Measurements from ENCODE around the gene RPN2.
A peak's percentile ranks its signal among the peaks of the same experiment; 100 is the strongest.

RPN2 gene

GRCh38 chr20:37219751-37220668 lies 40.9 kb downstream of the RPN2 start:
- no peak for DNase-seq

GRCh38 chr20:37220731-37221130 lies 41.6 kb downstream of the RPN2 start:
- no peak for DNase-seq

DNA sequence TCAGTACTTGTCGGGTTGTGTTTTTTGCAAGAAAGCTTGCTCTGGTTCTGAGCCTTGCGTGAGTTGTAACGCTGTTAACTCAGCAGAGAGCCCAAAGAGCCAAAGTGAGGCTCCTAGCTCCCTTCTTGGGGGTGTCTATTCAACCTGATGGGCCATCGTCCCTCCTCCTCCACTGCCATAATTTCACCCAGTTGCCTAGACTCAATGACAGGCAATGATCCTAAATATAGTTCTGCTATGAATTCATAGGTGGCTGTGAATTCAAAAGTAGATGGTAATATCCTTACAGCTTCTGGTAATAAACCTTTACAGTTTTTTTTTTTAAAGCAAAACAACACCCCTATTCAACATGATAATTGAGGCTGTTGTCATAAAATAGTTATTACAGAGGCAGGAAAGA lies 43.0 kb downstream of the RPN2 start:
- DNase-seq = no peak

DNA sequence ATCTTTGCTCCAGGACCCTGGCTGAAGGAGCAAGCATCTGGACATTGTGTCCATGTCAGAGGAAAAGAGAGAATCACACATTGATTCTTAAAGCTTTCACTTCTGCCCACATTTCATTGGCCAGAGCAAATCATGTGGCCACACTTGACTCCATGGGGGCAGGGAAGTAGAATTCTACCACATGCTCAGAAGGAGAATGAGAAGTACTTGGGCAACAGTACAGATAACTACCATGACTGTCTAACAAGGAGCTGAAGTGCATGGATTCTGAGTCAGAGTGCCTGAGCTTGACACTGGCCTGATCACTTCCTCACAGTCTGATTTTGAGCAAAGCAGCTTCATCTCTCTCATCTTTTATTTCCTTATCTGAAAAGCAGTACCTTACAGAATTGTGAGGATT lies 43.9 kb downstream of the RPN2 start:
- no peak for DNase-seq

DNA sequence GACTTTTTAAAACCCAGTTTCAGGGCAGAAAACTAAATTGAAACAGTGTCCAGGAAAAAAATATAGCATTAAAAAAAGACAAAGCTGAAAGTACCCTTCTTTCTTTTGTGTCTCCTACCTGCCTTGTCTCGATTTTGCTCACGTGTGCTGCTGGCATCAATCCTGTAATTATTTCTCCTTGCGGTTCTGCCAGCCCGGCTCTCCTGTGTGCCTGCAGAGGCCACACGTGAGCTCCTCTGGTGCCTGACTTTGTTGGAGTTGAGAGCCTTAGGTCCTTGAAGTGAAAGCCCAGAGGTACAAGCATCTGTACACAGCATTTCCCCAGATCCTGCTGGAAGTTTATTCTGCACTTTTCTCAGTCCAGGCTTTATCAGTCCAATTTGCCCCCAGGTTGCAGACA lies 46.0 kb downstream of the RPN2 start:
- DNase-seq = no peak

DNA sequence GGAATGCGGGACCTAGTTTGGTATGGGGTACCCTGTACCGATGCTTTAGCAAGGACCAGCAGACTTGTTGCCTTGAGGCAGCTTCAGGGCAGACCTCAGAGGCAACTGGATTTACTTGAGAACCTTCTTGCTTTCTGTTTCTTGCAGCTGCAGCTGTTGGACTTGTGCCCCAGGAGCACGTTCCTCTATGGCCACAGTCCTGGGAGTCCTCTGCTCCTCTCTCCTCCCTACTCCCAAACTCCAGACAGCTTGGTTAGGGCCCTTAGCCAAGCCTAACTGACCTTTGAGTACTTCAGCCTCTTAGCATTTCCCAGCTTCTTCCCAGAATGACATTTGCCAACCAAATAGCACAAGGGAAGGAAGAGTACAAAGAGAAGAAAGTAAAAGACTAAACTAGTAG lies 47.8 kb downstream of the RPN2 start:
- DNase-seq = no peak

- no peak for DNase-seq
Measured at GRCh38 chr20:37228082-37228481, 49.0 kb downstream of the RPN2 start.

DNA sequence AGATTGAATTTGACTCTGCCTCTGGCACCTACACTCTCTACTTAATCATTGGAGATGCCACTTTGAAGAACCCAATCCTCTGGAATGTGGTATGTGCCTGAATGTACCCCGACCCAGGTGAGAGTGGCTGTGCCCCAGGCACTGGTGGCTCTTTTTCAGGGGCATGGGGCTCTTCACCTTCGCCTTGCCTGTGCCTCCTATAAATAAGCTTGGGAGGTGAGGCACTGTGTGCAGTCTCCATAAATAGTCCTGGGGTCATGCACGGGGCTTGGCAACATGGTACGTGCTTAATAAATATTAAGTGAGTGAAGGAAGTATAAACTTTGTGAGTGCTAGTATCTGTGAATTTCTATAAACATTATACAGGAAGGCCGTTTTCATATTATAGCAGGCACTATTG lies 49.5 kb downstream of the RPN2 start:
- DNase-seq = no peak

DNA sequence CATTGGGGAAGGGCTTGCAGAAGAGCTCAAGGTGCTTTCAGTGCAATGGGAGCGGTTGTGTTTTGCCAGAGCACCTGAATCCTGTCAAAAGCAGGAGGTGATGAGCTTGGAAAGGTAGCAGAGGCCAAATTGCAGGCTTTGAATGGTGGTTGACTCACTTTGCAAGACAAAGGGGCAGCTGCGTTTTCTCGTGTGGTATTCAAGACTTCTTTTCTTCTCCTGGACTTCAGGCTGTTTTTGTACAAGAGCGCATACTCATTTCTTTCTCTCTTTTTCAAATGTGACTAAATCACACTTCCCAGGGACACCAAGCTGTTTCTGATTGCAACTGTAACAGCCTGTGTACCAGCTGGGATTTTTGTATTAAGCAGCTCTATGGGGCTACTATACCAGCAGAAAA lies 50.2 kb downstream of the RPN2 start:
- DNase-seq = no peak

DNA sequence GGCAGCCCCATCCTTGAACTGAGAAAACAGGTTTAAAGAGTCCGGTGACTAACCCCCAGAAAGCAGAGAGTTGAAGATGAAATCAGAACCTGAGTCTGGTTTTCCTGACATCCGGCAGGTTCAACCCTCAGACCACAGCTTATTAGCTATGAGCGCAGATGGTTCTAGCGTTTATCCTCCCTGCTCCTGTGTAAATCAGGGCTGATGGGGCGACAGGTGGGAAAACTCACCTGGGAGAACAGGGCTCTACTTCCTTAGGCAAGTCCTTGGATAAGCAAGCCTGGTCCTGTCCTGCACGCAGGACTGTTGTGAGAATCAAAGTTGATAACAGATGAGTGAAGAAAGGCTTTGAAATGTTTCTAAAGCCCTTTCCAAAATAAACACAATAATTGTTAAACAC lies 51.1 kb downstream of the RPN2 start:
- DNase-seq = no peak

DNA sequence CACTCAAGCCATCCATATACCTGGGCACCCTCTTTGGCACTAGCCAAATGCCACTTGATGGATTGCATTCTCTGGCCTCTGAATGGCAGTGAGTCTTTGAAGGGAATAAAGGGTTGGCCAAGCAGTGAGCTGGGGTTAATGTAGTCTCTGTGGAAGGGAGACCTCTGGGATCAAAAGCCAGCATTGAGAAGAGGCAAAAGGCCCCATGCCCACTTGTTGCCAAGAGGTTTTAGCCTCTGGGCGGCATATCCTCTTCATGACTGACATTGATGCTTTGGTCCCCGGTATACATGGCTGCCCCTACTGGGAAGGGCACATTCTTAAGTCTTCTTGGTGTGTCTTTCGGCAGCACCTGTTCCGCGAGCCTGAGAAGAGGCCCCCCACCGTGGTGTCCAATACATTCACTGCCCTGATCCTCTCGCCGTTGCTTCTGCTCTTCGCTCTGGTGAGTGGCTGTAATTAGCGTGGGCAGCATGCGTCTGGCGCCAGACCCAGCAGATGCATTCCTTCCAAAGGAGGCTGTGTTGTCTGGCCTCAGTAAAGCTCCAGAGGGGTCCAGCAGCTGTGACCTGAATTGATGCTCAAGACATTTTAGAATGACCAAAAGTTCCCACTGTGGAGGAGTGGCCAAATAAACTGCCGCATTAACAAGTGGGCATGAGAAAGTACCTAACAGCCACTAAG lies 53.0 kb downstream of the RPN2 start:
- DNase-seq = peak; percentile 70

GRCh38 chr20:37233548-37234253 lies 54.6 kb downstream of the RPN2 start:
- DNase-seq = peak; percentile 95

GRCh38 chr20:37234254-37234581 lies 55.1 kb downstream of the RPN2 start:
- DNase-seq = no peak

GRCh38 chr20:37235065-37235464 lies 55.9 kb downstream of the RPN2 start:
- DNase-seq = peak; percentile 4

DNA sequence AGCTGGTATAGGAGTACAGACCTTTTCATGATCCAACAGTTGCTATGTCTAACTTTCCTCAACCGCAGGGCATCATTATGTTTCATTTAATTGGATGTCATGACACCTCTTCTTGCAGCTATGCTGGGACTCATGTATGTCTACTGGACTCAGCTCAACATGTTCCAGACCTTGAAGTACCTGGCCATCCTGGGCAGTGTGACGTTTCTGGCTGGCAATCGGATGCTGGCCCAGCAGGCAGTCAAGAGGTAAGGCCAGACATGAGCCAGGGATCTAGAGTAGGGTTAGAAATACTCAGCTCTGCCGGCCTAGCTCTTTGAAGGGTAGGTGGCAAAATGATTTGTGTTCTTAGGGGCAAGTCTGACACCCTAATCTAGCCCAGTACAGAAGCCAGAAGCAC lies 57.3 kb downstream of the RPN2 start:
- no peak for DNase-seq

DNA sequence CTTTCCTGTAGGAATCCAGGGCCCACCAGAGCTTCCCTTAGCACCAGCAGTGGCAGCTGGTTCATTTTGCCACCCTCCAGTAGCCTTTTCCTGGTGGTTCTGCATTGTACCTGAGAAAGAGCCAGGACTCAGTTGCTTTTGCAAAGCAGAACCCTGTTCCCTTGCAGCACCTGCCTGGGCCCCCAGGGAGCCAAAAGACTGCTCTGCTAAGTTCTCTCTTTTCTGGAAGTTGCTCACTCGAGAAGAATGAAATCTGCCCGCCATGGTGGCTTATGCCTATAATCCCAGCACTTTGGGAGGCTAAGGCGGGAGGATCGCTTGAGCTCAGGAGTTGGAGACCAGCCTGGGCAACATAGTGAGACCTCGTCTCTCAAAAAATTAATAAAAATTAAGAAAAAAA lies 58.5 kb downstream of the RPN2 start:
- DNase-seq = no peak

- no peak for DNase-seq
Measured at GRCh38 chr20:37238426-37238825, 59.3 kb downstream of the RPN2 start.

- peak; percentile 46 for DNase-seq
Measured at GRCh38 chr20:37238935-37239451, 59.9 kb downstream of the RPN2 start.

GRCh38 chr20:37240337-37241067 lies 61.4 kb downstream of the RPN2 start:
- no peak for DNase-seq

DNA sequence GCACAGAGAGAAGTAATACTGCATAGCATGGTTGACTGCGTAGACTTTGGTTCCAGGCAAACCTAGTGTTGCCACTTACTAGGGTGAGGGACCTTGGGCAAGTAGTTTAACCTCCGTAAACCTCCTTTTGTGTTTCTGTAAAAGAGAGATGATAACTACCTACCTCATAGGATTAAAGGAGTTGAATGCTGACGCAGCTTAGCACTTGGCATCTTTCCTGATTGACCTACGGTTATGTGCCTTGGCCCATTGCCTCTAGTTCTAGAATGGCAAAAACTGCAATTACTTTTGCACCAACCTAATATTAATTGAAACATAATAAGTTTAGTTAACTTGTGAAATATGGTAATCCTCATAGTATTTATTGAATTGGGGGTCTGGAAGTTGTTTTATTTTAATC lies 63.4 kb downstream of the RPN2 start:
- DNase-seq = no peak

- DNase-seq = no peak
Measured at GRCh38 chr20:37243076-37243936, 64.2 kb downstream of the RPN2 start.
